Measurements from ENCODE around the gene AGBL4. TPM values are rescaled to one million over a fixed set of nuclear protein-coding genes. Genes with fewer than 3 reads are reported as not detected.

Gene AGBL4
- total and polyA plus RNA-seq, 2 of the 4 experiments (the other 2 are of a cell fraction): not detected

- Histone ChIP-seq H3K4ac (ENCODE audit: low read depth, low read length) (no peak overlapping the region), H4K5ac (ENCODE audit: low read depth, low read length) (no peak overlapping the region), H2BK5ac (ENCODE audit: low read depth, low read length, poor library complexity, severe bottlenecking) (no peak overlapping the region), H3K4me3 (ENCODE audit: insufficient read depth, low read depth, low read length) (no peak overlapping the region), H2AK5ac (ENCODE audit: low read depth, low read length) (no peak overlapping the region), H3K23ac (ENCODE audit: low read depth, low read length) (no peak overlapping the region), H3K4me2 (ENCODE audit: low read depth, low read length) (no peak overlapping the region), H4K8ac (ENCODE audit: low read depth in 2 of 2, low read length in 2 of 2) (no peak overlapping the region), H3K9me3 (ENCODE audit: control insufficient read depth, insufficient read depth, low read length) (no peaks in the 10 kb centered on the region), H4K20me1 (ENCODE audit: insufficient read depth, low read length) (no peaks in the 10 kb centered on the region), H4K91ac (ENCODE audit: insufficient read depth, low read depth, low read length) (no peak overlapping the region), H2BK120ac (ENCODE audit: low read depth, low read length) (no peak overlapping the region), H3K27me3 (ENCODE audit: control insufficient read depth, insufficient read depth, low read length) (no peaks in the 10 kb centered on the region; the same call in 1 of the 2 replicates), H2AK9ac (replicated peaks; ENCODE audit: low read depth, low read length, poor library complexity) (no peak overlapping the region), H3K18ac (ENCODE audit: low read depth, low read length) (no peak overlapping the region), H3K14ac (replicated peaks; ENCODE audit: low read depth, low read length) (no peak overlapping the region), H3K9ac (ENCODE audit: low read depth, low read length) (no peak overlapping the region), H3K27ac (ENCODE audit: insufficient read depth, low read length) (no peak overlapping the region), H3K36me3 (ENCODE audit: control insufficient read depth, insufficient read depth, low read length) (no peaks in the 10 kb centered on the region), H3K56ac (ENCODE audit: extremely low read depth, insufficient read depth, low read length) (no peak overlapping the region), H2AFZ (replicated peaks; ENCODE audit: low read length, poor library complexity) (no peak overlapping the region), H3K79me1 (ENCODE audit: low read depth in 1 of 2, low read length in 2 of 2) (no peaks in the 10 kb centered on the region), H2BK20ac (ENCODE audit: low read depth, low read length) (no peak overlapping the region), H3K4me1 (ENCODE audit: control insufficient read depth, insufficient read depth, low read length) (no peaks in the 10 kb centered on the region), H3K9me1 (ENCODE audit: insufficient read depth, low read length) (no peaks in the 10 kb centered on the region; the same call in 1 of the 2 replicates), H2BK15ac (ENCODE audit: low read depth, low read length) (no peak overlapping the region)
- ChIA-PET POLR2A (ENCODE audit: unreplicated experiment) (no interaction called here), CTCF (no interaction called here)
- intact Hi-C loops (cut with micrococcal nuclease) (loop anchor here (2.0 kb wide), 1 partner anchor 124 kb away; no protein-coding TSS in a partner anchor), in situ Hi-C loops (cut with MboI; ENCODE audit: low sequenced_read_pairs) (loop anchor here (25.0 kb wide), 1 partner anchor 585 kb away; no protein-coding TSS in a partner anchor), dilution Hi-C loops (cut with HindIII; ENCODE audit: low sequenced_read_pairs, unreplicated experiment) (no loop called here)
- peak; percentile 75; the same call in 1 of the 2 replicates for ATAC-seq (ENCODE audit: low read depth)
- BruUV-seq (replicated peaks): no TSS peak
- no peak for TF ChIP-seq MAFK (IDR thresholded peaks at IDR 0.05; ENCODE audit: low read depth, low read length)
- TF ChIP-seq RAD21 (IDR thresholded peaks at IDR 0.05; ENCODE audit: low read length): peak; percentile 34; the same call in 1 of the 2 replicates
- TF ChIP-seq CTCF (conservative IDR thresholded peaks at IDR 0.05; ENCODE audit: low read depth, low read length): peak; percentile 66
- TF ChIP-seq SMC3 (IDR thresholded peaks at IDR 0.05; ENCODE audit: low read depth, low read length): peak; percentile 49
- 20% methylated on average over 1 of the region's 5 CpGs; no CpG with 5 or more reads in 1 of the 2 experiments for WGBS, 2 experiments (ENCODE audit: extremely low coverage in 2 of 2, insufficient read length in 1 of 2)
- peak; percentile 21 for DNase-seq
Measured at GRCh38 chr1:48697066-48697707, 1326.6 kb downstream of the AGBL4 start.
